Osteoblast (primary cell): ENCODE data around the gene MAFF. TPM values are rescaled to one million over a fixed set of nuclear protein-coding genes. Genes with fewer than 3 reads are reported as not detected.

Source experiments
- DNase-seq: peaks from one replicate; pipeline ENCODE4 v3.0.0; 2011; ENCODE audit warnings: low spot score, mixed read lengths; ENCODE audit not compliant: insufficient read length; ENCODE audit errors: missing footprints
- H2AFZ ChIP-seq: 2 replicates; pipeline ENCODE4 v1.6.0; 2011; ENCODE audit warnings: mild to moderate bottlenecking, low read length
- H3K27ac ChIP-seq: 2 replicates; pipeline ENCODE4 v1.5.1; 2011; ENCODE audit warnings: mild to moderate bottlenecking, low read depth, low read length, moderate library complexity
- H3K27me3 ChIP-seq: 2 replicates; pipeline ENCODE4 v1.6.0; 2012; ENCODE audit warnings: mild to moderate bottlenecking, control low read depth, inconsistent platforms, low read length, moderate library complexity; ENCODE audit not compliant: insufficient read depth
- H3K36me3 ChIP-seq: 2 replicates; pipeline ENCODE4 v1.5.1; 2011; ENCODE audit warnings: mild to moderate bottlenecking, low read length, control low read depth, moderate library complexity; ENCODE audit not compliant: insufficient read depth
- H3K4me1 ChIP-seq: 2 replicates; pipeline ENCODE4 v1.5.1; 2011; ENCODE audit warnings: mild to moderate bottlenecking, low read length, control low read depth, moderate library complexity; ENCODE audit not compliant: insufficient read depth
- H3K4me2 ChIP-seq: 2 replicates; pipeline ENCODE4 v1.6.0; 2011; ENCODE audit warnings: mild to moderate bottlenecking, low read length; ENCODE audit not compliant: insufficient read depth
- H3K4me3 ChIP-seq: fragments of 200-600 bp; sonication (generic); 3 replicates; pipeline ENCODE4 v1.5.1; 2012; ENCODE audit warnings: mild to moderate bottlenecking, low read length, inconsistent platforms; ENCODE audit not compliant: insufficient read depth
- H3K79me2 ChIP-seq: 2 replicates; pipeline ENCODE4 v1.6.0; 2012; ENCODE audit warnings: mild to moderate bottlenecking, low read length, control low read depth, inconsistent platforms; ENCODE audit not compliant: insufficient read depth
- H3K9me3 ChIP-seq: 2 replicates; pipeline ENCODE4 v1.5.1; 2011; ENCODE audit warnings: low read depth, low read length, control low read depth
- H4K20me1 ChIP-seq: 2 replicates; pipeline ENCODE4 v1.6.0; 2012; ENCODE audit warnings: mild to moderate bottlenecking, low read length, control low read depth; ENCODE audit not compliant: insufficient read depth
- CTCF ChIP-seq: IDR thresholded peaks from 2 replicates; pipeline ENCODE4 v1.5.1; 2011; ENCODE audit warnings: mild to moderate bottlenecking, low read depth, low read length, moderate library complexity; ENCODE audit errors: extremely low read depth
- total RNA-seq: library from RNA; depleted of rRNA; stranded (reverse); fragments of >200 nt; gene quantifications from 2 replicates; pipeline ENCODE4 v1.2.3, GENCODE V29; 2012

MAFF gene
- total RNA-seq, 1 donor: 22.4 TPM

DNA sequence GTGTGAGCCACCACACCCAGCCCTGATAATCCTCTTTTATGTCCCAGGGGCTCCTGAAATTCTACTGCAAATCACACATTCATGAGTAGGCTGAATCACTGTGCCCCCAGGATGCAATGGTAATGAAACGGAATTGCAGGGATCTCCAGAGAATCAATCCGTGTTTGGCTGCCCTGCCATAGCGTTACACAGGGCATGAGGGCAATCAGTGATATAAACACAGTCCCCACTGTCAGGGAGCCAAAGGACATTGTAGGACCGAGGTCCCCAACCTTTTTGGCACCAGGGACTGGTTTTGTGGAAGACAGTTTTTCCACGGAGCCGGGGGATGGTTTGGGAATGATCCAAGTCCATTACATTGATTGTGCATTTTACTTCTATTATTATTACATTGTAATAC lies 11.2 kb upstream of the MAFF start:
- H3K27ac ChIP-seq: no peak overlapping the region
- H3K4me3 ChIP-seq: no peak overlapping the region
- no peaks in the 10 kb centered on the region for H4K20me1 ChIP-seq
- no peaks in the 10 kb centered on the region for H3K36me3 ChIP-seq
- H3K9me3 ChIP-seq: no peaks in the 10 kb centered on the region
- peaks cover 31% of the 10 kb centered on the region for H3K4me1 ChIP-seq
- DNase-seq: no peak
- no peaks in the 10 kb centered on the region for H3K79me2 ChIP-seq
- H3K4me2 ChIP-seq: no peak overlapping the region
- no peak overlapping the region for H2AFZ ChIP-seq
- TF ChIP-seq CTCF: no peak
- no peaks in the 10 kb centered on the region for H3K27me3 ChIP-seq

DNA sequence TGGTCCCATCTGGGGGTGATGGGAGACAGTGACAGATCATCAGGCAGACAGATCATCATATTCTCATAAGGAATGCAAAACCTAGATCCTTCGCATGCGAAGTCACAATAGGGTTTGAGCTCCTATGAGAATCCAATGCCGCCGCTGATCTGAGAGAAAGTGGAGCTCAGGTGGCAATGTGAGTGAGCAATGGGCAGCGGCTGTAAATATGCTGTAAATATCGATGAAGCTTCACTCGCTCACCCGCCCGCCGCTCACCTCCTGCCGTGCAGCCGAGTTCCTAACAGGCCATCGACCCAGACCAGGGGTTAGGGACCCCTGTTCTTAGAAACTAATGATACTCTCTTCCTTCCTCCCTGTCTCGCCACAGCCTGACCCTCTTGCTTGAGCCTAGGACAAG lies 10.7 kb upstream of the MAFF start:
- Histone ChIP-seq H3K9me3 (no peaks in the 10 kb centered on the region), H3K36me3 (no peaks in the 10 kb centered on the region), H3K79me2 (no peaks in the 10 kb centered on the region), H3K4me3 (no peak overlapping the region), H3K27ac (no peak overlapping the region), H3K4me1 (peaks cover 31% of the 10 kb centered on the region), H3K4me2 (no peak overlapping the region), H2AFZ (no peak overlapping the region), H4K20me1 (no peaks in the 10 kb centered on the region), H3K27me3 (no peaks in the 10 kb centered on the region)
- TF ChIP-seq CTCF: no peak
- DNase-seq: no peak

- Histone ChIP-seq H3K79me2 (no peaks in the 10 kb centered on the region), H3K9me3 (no peaks in the 10 kb centered on the region), H3K4me2 (no peak overlapping the region), H3K4me1 (peaks cover 31% of the 10 kb centered on the region), H4K20me1 (no peaks in the 10 kb centered on the region), H3K36me3 (no peaks in the 10 kb centered on the region), H3K27me3 (no peaks in the 10 kb centered on the region), H3K4me3 (no peak overlapping the region), H3K27ac (no peak overlapping the region), H2AFZ (peak overlapping the region; percentile 28)
- TF ChIP-seq CTCF: no peak
- DNase-seq: peak; percentile 55
These were observed 9.9 kb upstream of the MAFF start for GRCh38 chr22:38191731-38192474.

DNA sequence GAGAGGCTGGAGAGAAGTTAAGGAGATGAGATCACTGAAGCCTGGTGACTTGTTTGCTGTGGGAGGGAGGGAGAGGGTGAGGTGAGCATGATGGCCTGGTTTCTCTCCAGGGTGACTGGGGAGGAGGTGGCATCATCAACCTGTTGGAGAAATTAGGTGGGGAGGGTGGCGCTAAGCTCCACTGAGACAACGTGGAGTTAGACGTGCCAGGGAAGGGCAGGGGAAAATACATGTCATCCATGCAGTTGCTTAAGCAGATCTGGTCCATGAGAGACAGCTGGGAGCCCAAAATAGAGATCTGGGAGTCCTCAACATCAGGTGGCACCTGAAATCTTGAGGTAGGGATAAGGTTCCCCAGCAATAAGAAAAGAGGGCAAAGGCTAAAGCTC lies 9.3 kb upstream of the MAFF start:
- no peak overlapping the region for H3K4me2 ChIP-seq
- no peaks in the 10 kb centered on the region for H3K27me3 ChIP-seq
- H3K27ac ChIP-seq: no peak overlapping the region
- TF ChIP-seq CTCF: no peak
- no peaks in the 10 kb centered on the region for H3K36me3 ChIP-seq
- H4K20me1 ChIP-seq: no peaks in the 10 kb centered on the region
- H3K79me2 ChIP-seq: no peaks in the 10 kb centered on the region
- DNase-seq: no peak
- H2AFZ ChIP-seq: no peak overlapping the region
- H3K9me3 ChIP-seq: no peaks in the 10 kb centered on the region
- H3K4me1 ChIP-seq: peaks cover 31% of the 10 kb centered on the region
- H3K4me3 ChIP-seq: no peak overlapping the region
